Erythroblast (primary cell): Measurements from ENCODE around the gene POMT1.

Experiments used
- GATA1 ChIP-seq: IDR thresholded peaks from 2 replicates; pipeline ENCODE4 v1.6.1; 2011; ENCODE audit warnings: low read depth, mild to moderate bottlenecking, control low read depth, low read length, moderate library complexity
- POLR2A ChIP-seq: IDR thresholded peaks from 2 replicates; pipeline ENCODE4 v1.6.1; 2011; ENCODE audit warnings: mild to moderate bottlenecking, low read length

DNA sequence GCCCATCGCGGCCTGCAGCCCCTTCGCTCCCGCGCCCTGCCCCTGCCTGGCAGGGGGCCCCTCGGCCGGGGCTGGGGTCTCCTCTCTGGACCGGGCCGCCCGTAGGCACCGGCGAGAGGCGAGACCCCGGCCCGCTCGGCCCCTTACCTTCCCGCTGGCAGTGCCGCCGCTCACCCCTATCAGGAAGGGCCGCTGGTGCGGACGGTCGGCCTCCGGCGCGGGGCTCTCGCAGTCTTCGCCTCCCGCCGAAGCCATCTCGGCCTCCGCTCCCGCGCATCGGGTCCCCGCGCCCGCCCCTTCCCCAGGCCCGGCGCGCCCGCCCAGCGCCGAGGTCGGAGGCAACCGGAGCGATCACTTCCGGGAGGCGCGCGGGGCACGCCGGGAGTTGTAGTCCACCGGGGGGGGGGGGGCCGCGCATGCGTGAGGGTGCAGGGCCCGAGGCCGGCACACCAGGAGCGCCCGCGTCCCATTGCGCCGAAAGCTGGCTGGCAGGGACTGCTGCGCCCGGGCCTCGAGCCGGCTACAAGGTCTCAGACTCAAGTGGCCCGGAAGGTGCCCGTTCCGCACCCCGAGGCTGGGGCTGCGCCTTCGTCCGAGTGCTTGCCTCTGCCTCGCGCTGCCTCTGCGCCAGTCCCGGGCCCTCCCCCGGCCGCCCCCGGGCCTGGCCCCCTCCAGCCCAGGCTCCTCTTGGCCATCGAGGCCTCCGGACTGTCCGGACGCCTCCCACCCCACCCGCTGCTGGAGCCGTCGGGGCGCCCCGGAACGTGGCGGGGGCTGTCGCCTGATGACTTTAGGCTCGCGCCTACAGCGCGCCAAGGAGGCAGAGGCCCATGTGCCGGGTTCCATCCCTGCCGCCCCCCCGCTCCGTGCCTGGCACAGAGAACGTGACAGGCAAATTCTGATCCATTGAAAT, 28.5 kb downstream of the POMT1 start, which contains the start of gene UCK1:
- TF ChIP-seq POLR2A (peak; percentile 37), GATA1 (no peak)
